OCI-LY7 (cell line): ENCODE measurements around the gene HES2.

ENCODE experiments used
- EZH2phosphoT487 ChIP-seq: fragments of 200-600 bp; sonication (generic); IDR thresholded peaks from 2 replicates; pipeline ENCODE4 v1.6.1; 2018; ENCODE audit warnings: low read depth, borderline replicate concordance, mild to moderate bottlenecking, mixed run types, antibody characterized with exemption, low read length, moderate library complexity, mixed read lengths
- TF ChIP-seq, protein P1 (sequence below): fragments of 200-600 bp; sonication (generic); conservative IDR thresholded peaks from 2 replicates; pipeline ENCODE4 v1.5.1; 2014; ENCODE audit warnings: mild to moderate bottlenecking, antibody characterized with exemption, low read length, moderate library complexity, mixed read lengths

DNA sequence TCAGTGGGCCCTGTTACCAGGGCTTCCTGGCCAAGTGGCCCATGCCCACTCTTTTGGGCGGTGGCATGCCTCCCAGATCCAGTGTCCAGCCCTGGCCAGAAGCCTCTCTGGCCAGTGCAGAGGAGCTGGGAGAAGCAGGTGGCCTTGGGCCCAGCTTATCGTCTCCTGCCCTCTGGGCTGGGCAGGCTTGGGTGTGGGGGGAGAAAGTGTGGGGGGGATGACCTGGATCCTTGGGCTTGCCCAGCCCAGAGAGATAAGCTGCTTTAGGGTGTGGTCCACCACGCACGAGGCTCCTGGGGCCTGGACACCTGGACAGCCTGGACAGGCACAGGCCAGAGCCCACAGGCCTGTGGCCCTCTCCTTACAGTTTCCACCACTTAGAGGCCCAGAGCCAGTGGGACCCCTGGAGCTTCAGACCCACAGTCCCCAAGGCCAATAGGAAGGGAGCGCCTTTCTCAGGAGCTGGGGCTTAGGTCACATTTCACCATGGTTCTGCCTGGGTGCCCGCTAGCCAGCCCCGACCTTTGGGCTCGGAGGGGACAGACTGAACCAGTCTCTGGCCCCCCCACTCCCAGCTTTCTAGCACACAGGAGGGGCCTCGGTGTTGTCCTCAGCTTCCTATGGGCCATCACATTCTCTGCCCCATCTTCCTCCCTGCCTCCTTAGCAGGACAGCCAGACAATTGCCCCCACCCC, 6.7 kb upstream of the HES2 start:
- TF ChIP-seq, protein P1, sequence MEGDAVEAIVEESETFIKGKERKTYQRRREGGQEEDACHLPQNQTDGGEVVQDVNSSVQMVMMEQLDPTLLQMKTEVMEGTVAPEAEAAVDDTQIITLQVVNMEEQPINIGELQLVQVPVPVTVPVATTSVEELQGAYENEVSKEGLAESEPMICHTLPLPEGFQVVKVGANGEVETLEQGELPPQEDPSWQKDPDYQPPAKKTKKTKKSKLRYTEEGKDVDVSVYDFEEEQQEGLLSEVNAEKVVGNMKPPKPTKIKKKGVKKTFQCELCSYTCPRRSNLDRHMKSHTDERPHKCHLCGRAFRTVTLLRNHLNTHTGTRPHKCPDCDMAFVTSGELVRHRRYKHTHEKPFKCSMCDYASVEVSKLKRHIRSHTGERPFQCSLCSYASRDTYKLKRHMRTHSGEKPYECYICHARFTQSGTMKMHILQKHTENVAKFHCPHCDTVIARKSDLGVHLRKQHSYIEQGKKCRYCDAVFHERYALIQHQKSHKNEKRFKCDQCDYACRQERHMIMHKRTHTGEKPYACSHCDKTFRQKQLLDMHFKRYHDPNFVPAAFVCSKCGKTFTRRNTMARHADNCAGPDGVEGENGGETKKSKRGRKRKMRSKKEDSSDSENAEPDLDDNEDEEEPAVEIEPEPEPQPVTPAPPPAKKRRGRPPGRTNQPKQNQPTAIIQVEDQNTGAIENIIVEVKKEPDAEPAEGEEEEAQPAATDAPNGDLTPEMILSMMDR, result no peak
- no peak for TF ChIP-seq EZH2phosphoT487
